Measurements from ENCODE around the gene PKN1.

DNA sequence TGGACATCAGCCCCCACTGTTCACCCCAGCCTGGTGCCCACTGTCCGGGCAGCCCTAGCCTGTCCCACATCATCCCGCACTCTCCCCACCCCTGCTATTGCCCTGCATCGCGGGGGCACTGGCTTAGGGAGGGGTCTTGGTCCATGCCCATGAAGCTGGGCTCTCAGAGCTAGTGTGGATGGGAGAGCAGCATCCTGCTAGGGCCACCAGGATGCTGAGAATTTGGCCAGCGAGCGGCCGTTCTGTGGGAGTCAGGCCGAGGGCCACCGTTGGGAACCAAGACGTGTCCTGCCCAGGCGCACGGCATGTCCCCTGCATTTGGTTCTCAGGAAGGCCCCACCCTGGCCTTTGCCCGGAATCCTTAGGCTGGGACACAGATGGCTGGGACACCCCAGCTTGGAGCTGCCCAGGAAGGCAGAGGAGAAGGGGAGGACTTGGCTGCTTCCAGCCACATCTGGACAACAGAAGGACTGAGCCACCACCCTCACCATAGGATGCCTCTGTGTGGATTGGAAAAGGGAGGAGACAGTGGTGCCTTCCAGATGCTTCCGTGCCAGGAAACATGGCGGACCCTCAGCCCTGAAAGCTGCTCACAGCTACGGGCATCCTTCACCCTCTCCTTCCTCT, 37.3 kb upstream of the PKN1 start:
- TF ChIP-seq POLR2A (IDR thresholded peaks at IDR 0.05; ENCODE audit: low read depth, low read length) (no peak), CTCF (conservative IDR thresholded peaks at IDR 0.05; ENCODE audit: low read depth, low read length) (no peak)

All from IMR-90 (cell line).